ENCODE data around the gene PAX5. TPM values are rescaled to one million over a fixed set of nuclear protein-coding genes. Genes with fewer than 3 reads are reported as not detected.
A peak's percentile ranks its signal among the peaks of the same experiment; 100 is the strongest.

The PAX5 gene
- total RNA-seq, 2 donors from 2014 or later = 10.1 TPM; not detected in 1

GRCh38 chr9:36964791-36965190, 69.3 kb downstream of the PAX5 start:
- DNase-seq = no peak
- Mint-ChIP-seq H3K27ac (no peak overlapping the region), H3K4me1 (peaks cover 2% of the 10 kb centered on the region), H3K36me3 (ENCODE audit: low read depth) (no peaks in the 10 kb centered on the region), H3K27me3 (peaks cover 41% of the 10 kb centered on the region), H3K4me3 (no peak overlapping the region)
- ATAC-seq = no peak
- H3K9me3 ChIP-seq (ENCODE audit: control insufficient read depth, low read length, poor library complexity, severe bottlenecking) = no peaks in the 10 kb centered on the region

- H3K9me3 ChIP-seq (ENCODE audit: control insufficient read depth, low read length, poor library complexity, severe bottlenecking) = no peaks in the 10 kb centered on the region
- H3K4me1 Mint-ChIP-seq = peaks cover 2% of the 10 kb centered on the region
- no peak overlapping the region for H3K4me3 Mint-ChIP-seq
- DNase-seq (no peak), ATAC-seq (no peak)
- H3K36me3 Mint-ChIP-seq (ENCODE audit: low read depth) = no peaks in the 10 kb centered on the region
- H3K27me3 Mint-ChIP-seq = peaks cover 47% of the 10 kb centered on the region
- no peak overlapping the region for H3K27ac Mint-ChIP-seq
Measured at GRCh38 chr9:36963346-36963745, 70.7 kb downstream of the PAX5 start.

- peaks cover 2% of the 10 kb centered on the region for H3K4me1 Mint-ChIP-seq
Measured at GRCh38 chr9:36962691-36963090, 71.4 kb downstream of the PAX5 start.

GRCh38 chr9:36961561-36962325, 72.3 kb downstream of the PAX5 start:
- ATAC-seq = no peak
- no peaks in the 10 kb centered on the region for H3K9me3 ChIP-seq (ENCODE audit: control insufficient read depth, low read length, poor library complexity, severe bottlenecking)
- Mint-ChIP-seq H3K4me1 (peaks cover 2% of the 10 kb centered on the region), H3K27ac (no peak overlapping the region), H3K36me3 (ENCODE audit: low read depth) (peaks cover 2% of the 10 kb centered on the region), H3K27me3 (peaks cover 63% of the 10 kb centered on the region), H3K4me3 (no peak overlapping the region)
- DNase-seq = no peak

More at GRCh38 chr9:36962691-36963090, 71.4 kb downstream of the PAX5 start:
- no peak for ATAC-seq
- no peak overlapping the region for H3K4me3 Mint-ChIP-seq
- peaks cover 53% of the 10 kb centered on the region for H3K27me3 Mint-ChIP-seq
- no peak overlapping the region for H3K27ac Mint-ChIP-seq
- no peak for DNase-seq
- no peaks in the 10 kb centered on the region for H3K9me3 ChIP-seq (ENCODE audit: control insufficient read depth, low read length, poor library complexity, severe bottlenecking)
- peaks cover under 1% of the 10 kb centered on the region for H3K36me3 Mint-ChIP-seq (ENCODE audit: low read depth)

GRCh38 chr9:36961051-36961450, 73.0 kb downstream of the PAX5 start:
- Mint-ChIP-seq H3K27ac (no peak overlapping the region), H3K27me3 (peaks cover 64% of the 10 kb centered on the region), H3K4me3 (no peak overlapping the region), H3K36me3 (ENCODE audit: low read depth) (peaks cover 2% of the 10 kb centered on the region), H3K4me1 (peaks cover 2% of the 10 kb centered on the region)
- ATAC-seq = no peak
- H3K9me3 ChIP-seq (ENCODE audit: control insufficient read depth, low read length, poor library complexity, severe bottlenecking) = no peaks in the 10 kb centered on the region
- no peak for DNase-seq

- peaks cover 2% of the 10 kb centered on the region for H3K36me3 Mint-ChIP-seq (ENCODE audit: low read depth)
Measured at GRCh38 chr9:36960575-36960955, 73.5 kb downstream of the PAX5 start.

GRCh38 chr9:36959681-36960574, 74.1 kb downstream of the PAX5 start:
- Mint-ChIP-seq H3K4me1 (peaks cover under 1% of the 10 kb centered on the region), H3K27ac (no peak overlapping the region), H3K4me3 (no peak overlapping the region), H3K27me3 (peaks cover 65% of the 10 kb centered on the region), H3K36me3 (ENCODE audit: low read depth) (peaks cover 2% of the 10 kb centered on the region)
- DNase-seq (no peak), ATAC-seq (no peak)
- H3K9me3 ChIP-seq (ENCODE audit: control insufficient read depth, low read length, poor library complexity, severe bottlenecking) = no peaks in the 10 kb centered on the region

More at GRCh38 chr9:36960575-36960955, 73.5 kb downstream of the PAX5 start:
- H3K9me3 ChIP-seq (ENCODE audit: control insufficient read depth, low read length, poor library complexity, severe bottlenecking) = no peaks in the 10 kb centered on the region
- ATAC-seq (no peak), DNase-seq (no peak)
- Mint-ChIP-seq H3K4me1 (peaks cover 2% of the 10 kb centered on the region), H3K27ac (no peak overlapping the region), H3K4me3 (no peak overlapping the region), H3K27me3 (peaks cover 65% of the 10 kb centered on the region)

GRCh38 chr9:36956908-36957307, 77.2 kb downstream of the PAX5 start:
- Mint-ChIP-seq H3K4me3 (no peak overlapping the region), H3K27me3 (peaks cover 65% of the 10 kb centered on the region), H3K36me3 (ENCODE audit: low read depth) (peaks cover 2% of the 10 kb centered on the region), H3K4me1 (no peaks in the 10 kb centered on the region), H3K27ac (no peak overlapping the region)
- ATAC-seq (no peak), DNase-seq (no peak)
- no peaks in the 10 kb centered on the region for H3K9me3 ChIP-seq (ENCODE audit: control insufficient read depth, low read length, poor library complexity, severe bottlenecking)

GRCh38 chr9:36950389-36950788, 83.7 kb downstream of the PAX5 start:
- Mint-ChIP-seq H3K4me1 (no peaks in the 10 kb centered on the region), H3K36me3 (ENCODE audit: low read depth) (peaks cover 6% of the 10 kb centered on the region), H3K27me3 (peaks cover 55% of the 10 kb centered on the region), H3K27ac (no peak overlapping the region), H3K4me3 (no peak overlapping the region)
- no peak for DNase-seq
- no peak for ATAC-seq
- H3K9me3 ChIP-seq (ENCODE audit: control insufficient read depth, low read length, poor library complexity, severe bottlenecking) = no peaks in the 10 kb centered on the region

GRCh38 chr9:36949466-36949865, 84.6 kb downstream of the PAX5 start:
- Mint-ChIP-seq H3K4me1 (no peaks in the 10 kb centered on the region), H3K27me3 (peaks cover 59% of the 10 kb centered on the region), H3K27ac (peak overlapping the region; percentile 41), H3K4me3 (no peak overlapping the region), H3K36me3 (ENCODE audit: low read depth) (peaks cover 6% of the 10 kb centered on the region)
- ATAC-seq = peak; percentile 45
- no peak for DNase-seq
- no peaks in the 10 kb centered on the region for H3K9me3 ChIP-seq (ENCODE audit: control insufficient read depth, low read length, poor library complexity, severe bottlenecking)

- H3K4me1 Mint-ChIP-seq = peaks cover 2% of the 10 kb centered on the region
- no peak overlapping the region for H3K4me3 Mint-ChIP-seq
- peak overlapping the region; percentile 73 for H3K27ac Mint-ChIP-seq
- no peak for DNase-seq
- ATAC-seq = no peak
- no peaks in the 10 kb centered on the region for H3K9me3 ChIP-seq (ENCODE audit: control insufficient read depth, low read length, poor library complexity, severe bottlenecking)
- H3K27me3 Mint-ChIP-seq = peaks cover 55% of the 10 kb centered on the region
- H3K36me3 Mint-ChIP-seq (ENCODE audit: low read depth) = peaks cover 6% of the 10 kb centered on the region
Measured at GRCh38 chr9:36948051-36948450, 86.0 kb downstream of the PAX5 start.

GRCh38 chr9:36946653-36947052, 87.4 kb downstream of the PAX5 start:
- ATAC-seq (no peak), DNase-seq (no peak)
- peaks cover 3% of the 10 kb centered on the region for H3K4me1 Mint-ChIP-seq
- H3K27ac Mint-ChIP-seq = no peak overlapping the region
- no peak overlapping the region for H3K4me3 Mint-ChIP-seq
- H3K9me3 ChIP-seq (ENCODE audit: control insufficient read depth, low read length, poor library complexity, severe bottlenecking) = no peaks in the 10 kb centered on the region
- peaks cover 6% of the 10 kb centered on the region for H3K36me3 Mint-ChIP-seq (ENCODE audit: low read depth)
- peaks cover 53% of the 10 kb centered on the region for H3K27me3 Mint-ChIP-seq

GRCh38 chr9:36945999-36946398, 88.1 kb downstream of the PAX5 start:
- no peak overlapping the region for H3K4me3 Mint-ChIP-seq
- ATAC-seq (no peak), DNase-seq (no peak)
- peaks cover 6% of the 10 kb centered on the region for H3K36me3 Mint-ChIP-seq (ENCODE audit: low read depth)
- H3K27ac Mint-ChIP-seq = no peak overlapping the region
- peaks cover 59% of the 10 kb centered on the region for H3K27me3 Mint-ChIP-seq
- peaks cover 3% of the 10 kb centered on the region for H3K4me1 Mint-ChIP-seq
- no peaks in the 10 kb centered on the region for H3K9me3 ChIP-seq (ENCODE audit: control insufficient read depth, low read length, poor library complexity, severe bottlenecking)

Data from T-helper 17 cell (primary cell).